EL (cell line): ENCODE measurements around the gene YPEL2.
A peak's percentile ranks its signal among the peaks of the same experiment; 100 is the strongest.
"Not testable (repeated sequence)": the region's sequence is repeated elsewhere in the genome, so short reads cannot be mapped to it uniquely, and the experiment has no call there.

Source experiments
- DNase-seq: peaks from one replicate; pipeline ENCODE4 v3.0.0-alpha.2; 2016

Gene YPEL2

GRCh38 chr17:59331129-59331928 is at the start of gene YPEL2:
Gene YPEL2, plus strand, starts transcription at chr17:59331655. Its CDS starts 21,755 bp downstream, at chr17:59353410.
- peak; percentile 92 for DNase-seq

GRCh38 chr17:59284317-59284716 is 47.1 kb upstream of the YPEL2 start:
- no peak for DNase-seq

- peak; percentile 51 for DNase-seq
Measured at GRCh38 chr17:59287452-59287851, 44.0 kb upstream of the YPEL2 start.

- DNase-seq = no peak
Measured at GRCh38 chr17:59287891-59288290, 43.6 kb upstream of the YPEL2 start.

GRCh38 chr17:59289981-59290301 is 41.5 kb upstream of the YPEL2 start:
- DNase-seq = no peak

- DNase-seq = not testable (repeated sequence)
Measured at GRCh38 chr17:59290302-59290998, 41.0 kb upstream of the YPEL2 start.

- DNase-seq = no peak
Measured at GRCh38 chr17:59292174-59292523, 39.3 kb upstream of the YPEL2 start.

- no peak for DNase-seq
Measured at GRCh38 chr17:59296190-59296589, 35.3 kb upstream of the YPEL2 start.

- DNase-seq = no peak
Measured at GRCh38 chr17:59298521-59298920, 32.9 kb upstream of the YPEL2 start.

GRCh38 chr17:59299400-59300092 is 31.9 kb upstream of the YPEL2 start:
- DNase-seq = no peak

GRCh38 chr17:59300941-59301340 is 30.5 kb upstream of the YPEL2 start:
- no peak for DNase-seq

GRCh38 chr17:59304811-59305210 is 26.6 kb upstream of the YPEL2 start:
- no peak for DNase-seq

GRCh38 chr17:59310263-59310920 is 21.1 kb upstream of the YPEL2 start:
- DNase-seq = no peak

- DNase-seq = peak; percentile 69
Measured at GRCh38 chr17:59311051-59311468, 20.4 kb upstream of the YPEL2 start.

- not testable (repeated sequence) for DNase-seq
Measured at GRCh38 chr17:59311521-59311920, 19.9 kb upstream of the YPEL2 start.

GRCh38 chr17:59315866-59316265 is 15.6 kb upstream of the YPEL2 start:
- DNase-seq = no peak

GRCh38 chr17:59327121-59327980 is 4.1 kb upstream of the YPEL2 start:
- no peak for DNase-seq

- DNase-seq = no peak
Measured at GRCh38 chr17:59327981-59328290, 3.5 kb upstream of the YPEL2 start.

GRCh38 chr17:59328601-59329000 is 2.9 kb upstream of the YPEL2 start:
- DNase-seq = no peak

GRCh38 chr17:59329176-59330052 is 2.0 kb upstream of the YPEL2 start:
- peak; percentile 81 for DNase-seq
